Pulmonary artery endothelial cell (primary cell): ENCODE results near the gene ACY1. TPM values are rescaled to one million over a fixed set of nuclear protein-coding genes. Genes with fewer than 3 reads are reported as not detected.

ENCODE experiments used
- DNase-seq: peaks from one replicate; pipeline ENCODE4 v3.0.0-alpha.2; 2011; ENCODE audit warnings: low read depth, low spot score
- total RNA-seq: library from RNA; depleted of rRNA; stranded (reverse); fragments of >200 nt; gene quantifications from 2 replicates; pipeline ENCODE4 v1.2.3, GENCODE V29; 2014

ACY1 gene
- total RNA-seq, 1 donor from 2014 or later = 23.7 TPM

- DNase-seq = no peak
Measured at GRCh38 chr3:51945926-51946705, 37.2 kb upstream of the ACY1 start.

DNA sequence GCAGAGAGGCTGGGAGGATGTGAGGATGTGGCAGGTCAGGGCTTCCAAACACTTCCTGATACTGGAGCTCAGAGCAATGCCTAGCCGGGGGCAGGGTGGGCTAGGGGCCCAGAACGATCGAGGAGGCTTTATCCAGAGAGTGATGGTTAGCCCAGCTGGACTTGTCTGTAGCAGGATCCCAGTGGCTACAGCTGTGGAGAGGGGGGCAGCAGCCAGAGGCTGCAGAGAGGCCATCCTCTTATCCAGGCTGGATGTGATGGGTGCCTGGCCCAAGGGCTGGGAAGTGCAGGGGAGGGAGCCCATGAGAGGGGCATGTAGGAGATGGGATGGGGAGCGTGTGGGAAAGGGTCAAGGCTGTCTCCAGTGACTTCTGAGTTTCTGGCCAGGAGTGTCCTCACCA, 36.5 kb upstream of the ACY1 start:
- no peak for DNase-seq

- no peak for DNase-seq
Measured at GRCh38 chr3:51947215-51947900, 36.0 kb upstream of the ACY1 start.

- no peak for DNase-seq
Measured at GRCh38 chr3:51948016-51948580, 35.2 kb upstream of the ACY1 start.

- DNase-seq = no peak
Measured at GRCh38 chr3:51949121-51949520, 34.2 kb upstream of the ACY1 start.

- DNase-seq = no peak
Measured at GRCh38 chr3:51950899-51951298, 32.4 kb upstream of the ACY1 start.

DNA sequence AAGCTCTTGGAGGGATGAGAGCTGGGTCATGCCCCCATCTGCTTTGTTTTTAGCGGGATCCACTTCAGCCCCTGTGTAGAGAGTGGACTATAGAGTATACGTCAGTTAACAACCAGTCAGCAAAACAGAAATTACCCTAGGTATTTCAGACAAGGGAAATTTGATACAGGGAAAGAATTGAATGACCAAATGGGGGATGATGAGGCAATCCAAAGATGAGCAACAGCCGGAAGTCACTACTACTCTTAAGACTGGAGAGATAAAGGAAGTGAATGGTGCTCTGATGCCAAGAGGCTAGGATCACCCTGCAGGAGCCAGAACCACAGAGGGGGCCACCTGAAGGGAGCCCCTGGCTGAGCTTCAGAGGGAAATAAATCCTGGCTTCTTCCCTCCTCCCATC, 29.9 kb upstream of the ACY1 start:
- no peak for DNase-seq

DNA sequence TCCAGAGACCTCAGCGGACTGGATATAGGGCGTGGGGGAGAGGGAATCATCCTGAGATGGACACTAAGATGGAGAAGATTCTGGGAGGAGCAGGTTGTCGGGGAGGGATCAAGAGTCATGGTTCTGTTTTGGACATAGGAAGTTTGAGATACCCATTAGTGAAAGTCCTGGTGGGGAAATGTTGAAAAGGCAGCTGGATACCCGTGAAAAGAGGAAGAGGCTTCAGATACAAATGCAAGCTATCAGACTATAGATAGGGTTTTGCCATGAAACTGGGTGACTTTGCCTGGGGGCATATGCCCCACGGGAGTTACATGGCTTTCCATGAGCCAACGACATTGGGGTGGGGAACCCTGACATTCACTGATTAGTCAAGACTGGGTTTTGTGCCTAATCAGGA, 29.2 kb upstream of the ACY1 start:
- no peak for DNase-seq

- no peak for DNase-seq
Measured at GRCh38 chr3:51954713-51955112, 28.6 kb upstream of the ACY1 start.

- no peak for DNase-seq
Measured at GRCh38 chr3:51955175-51955892, 28.0 kb upstream of the ACY1 start, which contains the start of gene GPR62. GPR62 (plus strand) TSS chr3:51955381; CDS start chr3:51955653, 272 bp downstream.

GRCh38 chr3:51955893-51956770, 27.2 kb upstream of the ACY1 start:
- DNase-seq = no peak

DNA sequence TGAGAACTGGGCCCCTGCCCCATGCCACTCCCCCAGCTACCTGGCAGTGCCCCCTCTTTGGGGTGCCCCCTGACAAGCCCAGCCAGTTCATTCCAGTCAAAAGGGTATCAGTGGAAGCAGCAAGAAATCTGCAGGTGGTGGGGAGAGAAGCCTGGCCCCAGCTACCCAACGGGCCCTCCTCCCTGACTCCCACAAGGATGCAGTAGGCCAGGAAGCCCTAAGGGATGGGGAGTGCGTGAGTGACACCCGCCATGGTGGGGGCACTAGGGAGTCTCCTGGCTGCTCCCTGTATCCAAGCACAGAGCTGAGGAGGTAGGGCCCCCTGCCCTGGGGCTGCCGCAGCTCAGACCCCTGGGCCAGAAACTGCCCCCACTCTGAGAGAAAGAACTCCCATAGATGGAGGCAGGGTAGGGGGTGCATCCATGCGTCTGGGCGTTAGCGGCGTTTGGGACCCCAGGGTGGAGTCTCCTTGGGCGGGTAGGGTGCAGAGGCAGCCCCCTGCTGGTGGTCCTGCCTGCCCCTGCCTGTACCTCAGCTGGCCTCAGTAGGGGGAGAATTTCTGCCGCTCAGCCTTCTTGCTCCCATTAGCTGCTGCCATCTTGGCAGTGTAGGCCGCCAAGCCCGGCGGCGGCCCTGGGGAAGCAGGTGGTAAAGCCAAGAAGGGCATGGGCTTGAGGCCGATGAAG, 25.7 kb upstream of the ACY1 start:
- no peak for DNase-seq

GRCh38 chr3:51958603-51959521, 24.5 kb upstream of the ACY1 start:
- DNase-seq = no peak

DNA sequence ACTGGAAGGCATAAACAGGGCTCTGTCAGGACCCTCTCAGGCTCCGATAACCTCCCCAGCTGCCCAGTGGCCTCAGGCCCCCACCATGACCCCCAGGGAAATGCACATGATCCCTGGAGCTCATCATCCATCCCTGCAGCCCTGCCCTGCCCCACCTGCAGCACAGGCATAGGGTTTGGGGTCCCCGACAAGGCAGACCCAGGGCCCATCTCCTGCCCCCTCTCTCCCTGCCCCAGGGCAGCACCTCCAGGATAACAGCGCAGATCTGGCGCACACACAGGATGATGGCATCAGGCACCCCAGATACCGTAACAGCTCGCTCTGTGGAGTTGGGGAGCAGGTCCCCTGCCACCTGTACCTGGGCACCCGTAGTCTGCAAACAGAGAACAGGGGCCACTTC, 23.7 kb upstream of the ACY1 start:
- DNase-seq = no peak

- no peak for DNase-seq
Measured at GRCh38 chr3:51960386-51960785, 22.9 kb upstream of the ACY1 start.

DNA sequence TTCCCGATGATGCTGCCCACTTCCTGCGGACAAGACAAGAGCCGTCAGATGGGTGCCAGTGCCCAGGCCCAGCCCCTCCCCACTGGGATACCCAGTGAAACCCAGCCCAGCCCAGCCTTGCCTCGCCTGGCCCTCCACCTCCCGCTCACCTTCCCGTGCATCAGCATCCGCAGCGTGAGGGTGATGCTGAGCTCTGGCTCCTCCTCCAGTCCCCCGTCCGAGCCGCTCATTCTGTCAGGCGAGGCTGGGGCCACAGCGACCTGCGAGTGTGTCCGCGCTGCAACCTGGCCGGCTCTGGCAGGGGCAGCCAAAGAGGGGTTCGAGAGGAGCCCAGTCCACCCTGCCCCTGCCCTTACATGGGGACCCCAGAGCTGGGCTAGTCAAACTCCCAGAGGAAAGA, 22.3 kb upstream of the ACY1 start:
- DNase-seq = no peak

GRCh38 chr3:51961602-51962569, 21.4 kb upstream of the ACY1 start:
- no peak for DNase-seq
